Measurements from ENCODE around the gene ARAP1.

ARAP1 gene

GRCh38 chr11:72779495-72780128 lies 27.4 kb upstream of the ARAP1 start:
- DNase-seq = no peak

- no peak for DNase-seq
Measured at GRCh38 chr11:72778535-72779494, 26.6 kb upstream of the ARAP1 start.

- DNase-seq = no peak
Measured at GRCh38 chr11:72777755-72778278, 25.6 kb upstream of the ARAP1 start.

GRCh38 chr11:72776844-72777754 lies 24.9 kb upstream of the ARAP1 start:
- no peak for DNase-seq

- DNase-seq = no peak
Measured at GRCh38 chr11:72776117-72776843, 24.1 kb upstream of the ARAP1 start.

GRCh38 chr11:72775288-72776110 lies 23.3 kb upstream of the ARAP1 start:
- no peak for DNase-seq

GRCh38 chr11:72774499-72774898 lies 22.3 kb upstream of the ARAP1 start:
- DNase-seq = no peak

- no peak for DNase-seq
Measured at GRCh38 chr11:72773696-72774095, 21.5 kb upstream of the ARAP1 start.

GRCh38 chr11:72773291-72773690 lies 21.1 kb upstream of the ARAP1 start:
- DNase-seq = peak; percentile 79

GRCh38 chr11:72772059-72772458 lies 19.9 kb upstream of the ARAP1 start:
- no peak for DNase-seq

- no peak for DNase-seq
Measured at GRCh38 chr11:72771507-72771906, 19.3 kb upstream of the ARAP1 start.

- no peak for DNase-seq
Measured at GRCh38 chr11:72770799-72771198, 18.6 kb upstream of the ARAP1 start.

GRCh38 chr11:72769680-72770079 lies 17.5 kb upstream of the ARAP1 start:
- no peak for DNase-seq

GRCh38 chr11:72768581-72768980 lies 16.4 kb upstream of the ARAP1 start:
- DNase-seq = no peak

GRCh38 chr11:72767203-72768062 lies 15.2 kb upstream of the ARAP1 start:
- no peak for DNase-seq

- no peak for DNase-seq
Measured at GRCh38 chr11:72766152-72766902, 14.1 kb upstream of the ARAP1 start.

- no peak for DNase-seq
Measured at GRCh38 chr11:72764503-72764902, 12.3 kb upstream of the ARAP1 start.

- DNase-seq = no peak
Measured at GRCh38 chr11:72763823-72764222, 11.6 kb upstream of the ARAP1 start.

- DNase-seq = no peak
Measured at GRCh38 chr11:72762641-72763304, 10.6 kb upstream of the ARAP1 start.

All from amniotic stem cell (primary cell).